PFSK-1 (cell line): ENCODE measurements around the gene TMEM245.

Experiments used
- FOXP2 ChIP-seq: optimal IDR thresholded peaks from 2 replicates; pipeline ENCODE3; 2011; ENCODE audit warnings: borderline replicate concordance, control low read depth, inconsistent platforms; ENCODE audit not compliant: insufficient read depth; ENCODE audit errors: extremely low read length, extremely low read depth
- TAF1 ChIP-seq: IDR thresholded peaks from 2 replicates; pipeline ENCODE4 v1.6.1; 2012; ENCODE audit warnings: low read length, control low read depth, borderline replicate concordance; ENCODE audit not compliant: insufficient read depth
- TF ChIP-seq, protein P1 (sequence below), 2 experiments: IDR thresholded peaks; 2 replicates each; pipeline versions ENCODE4 v1.6.1 to v1.8.0; 2011 to 2012; ENCODE audit warnings: low read depth in 2 of 2, low read length in 2 of 2, control low read depth in 1 of 2, inconsistent platforms in 1 of 2, mild to moderate bottlenecking in 1 of 2, moderate library complexity in 1 of 2; ENCODE audit not compliant: insufficient read depth in 1 of 2

DNA sequence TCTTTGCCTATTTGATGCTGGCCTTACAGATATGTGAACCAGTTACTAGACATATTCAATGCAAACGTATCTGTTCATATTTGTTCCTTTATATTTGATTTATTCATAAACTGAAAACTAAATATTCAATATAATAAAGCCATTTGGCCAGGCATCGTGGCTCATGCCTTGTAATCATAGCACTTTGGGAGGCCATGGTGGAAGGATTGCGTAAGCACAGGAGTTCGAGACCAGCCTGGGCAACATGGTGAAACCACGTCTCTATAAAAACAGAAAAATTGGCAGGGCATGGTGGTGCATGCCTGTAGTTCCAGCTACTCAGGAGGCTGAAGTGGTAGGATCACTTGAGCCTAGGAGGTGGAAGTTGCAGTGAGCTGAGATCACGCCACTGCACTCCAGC, 57.2 kb downstream of the TMEM245 start:
- no peak for TF ChIP-seq TAF1
- TF ChIP-seq, protein P1, sequence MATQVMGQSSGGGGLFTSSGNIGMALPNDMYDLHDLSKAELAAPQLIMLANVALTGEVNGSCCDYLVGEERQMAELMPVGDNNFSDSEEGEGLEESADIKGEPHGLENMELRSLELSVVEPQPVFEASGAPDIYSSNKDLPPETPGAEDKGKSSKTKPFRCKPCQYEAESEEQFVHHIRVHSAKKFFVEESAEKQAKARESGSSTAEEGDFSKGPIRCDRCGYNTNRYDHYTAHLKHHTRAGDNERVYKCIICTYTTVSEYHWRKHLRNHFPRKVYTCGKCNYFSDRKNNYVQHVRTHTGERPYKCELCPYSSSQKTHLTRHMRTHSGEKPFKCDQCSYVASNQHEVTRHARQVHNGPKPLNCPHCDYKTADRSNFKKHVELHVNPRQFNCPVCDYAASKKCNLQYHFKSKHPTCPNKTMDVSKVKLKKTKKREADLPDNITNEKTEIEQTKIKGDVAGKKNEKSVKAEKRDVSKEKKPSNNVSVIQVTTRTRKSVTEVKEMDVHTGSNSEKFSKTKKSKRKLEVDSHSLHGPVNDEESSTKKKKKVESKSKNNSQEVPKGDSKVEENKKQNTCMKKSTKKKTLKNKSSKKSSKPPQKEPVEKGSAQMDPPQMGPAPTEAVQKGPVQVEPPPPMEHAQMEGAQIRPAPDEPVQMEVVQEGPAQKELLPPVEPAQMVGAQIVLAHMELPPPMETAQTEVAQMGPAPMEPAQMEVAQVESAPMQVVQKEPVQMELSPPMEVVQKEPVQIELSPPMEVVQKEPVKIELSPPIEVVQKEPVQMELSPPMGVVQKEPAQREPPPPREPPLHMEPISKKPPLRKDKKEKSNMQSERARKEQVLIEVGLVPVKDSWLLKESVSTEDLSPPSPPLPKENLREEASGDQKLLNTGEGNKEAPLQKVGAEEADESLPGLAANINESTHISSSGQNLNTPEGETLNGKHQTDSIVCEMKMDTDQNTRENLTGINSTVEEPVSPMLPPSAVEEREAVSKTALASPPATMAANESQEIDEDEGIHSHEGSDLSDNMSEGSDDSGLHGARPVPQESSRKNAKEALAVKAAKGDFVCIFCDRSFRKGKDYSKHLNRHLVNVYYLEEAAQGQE (IDR thresholded peaks at IDR 0.05; ENCODE audit: insufficient read depth in 1 of 2, low read depth in 2 of 2, low read length in 2 of 2) = no peak
- no peak for TF ChIP-seq FOXP2
